Heart left ventricle (tissue), 16 donors: ENCODE results near the gene CARD10. TPM values are rescaled to one million over a fixed set of nuclear protein-coding genes. Genes with fewer than 3 reads are reported as not detected.
"Not testable (repeated sequence)": the region's sequence is repeated elsewhere in the genome, so short reads cannot be mapped to it uniquely, and the experiment has no call there.

Experiments used
- ATAC-seq, 4 donors: fragments of 200-7000 bp; cut with Tn5 transposase; one replicate each; pipeline ENCODE4 v1.9.1; 2020 to 2022; ENCODE audit warnings: moderate library complexity in 4 of 4, mild to moderate bottlenecking in 3 of 4, moderate number of reproducible peaks in 1 of 4
- DNase-seq, 5 donors: peaks; one replicate each; pipeline ENCODE4 v3.0.0-alpha.2; 2020
- H3K27ac ChIP-seq, 12 donors: fragments of 200-600 bp; sonication (generic) in 4 of 12; one replicate each; pipeline versions ENCODE4 v1.5.0 to v1.8.0; 2016 to 2022; ENCODE audit warnings: mild to moderate bottlenecking in 2 of 12
- H3K27me3 ChIP-seq, 9 donors: fragments of 200-600 bp; sonication (generic) in 2 of 9; one replicate each; pipeline versions ENCODE4 v1.5.1 to v1.8.0; 2016 to 2022; ENCODE audit warnings: mild to moderate bottlenecking in 3 of 9
- H3K36me3 ChIP-seq, 9 donors: fragments of 200-600 bp; sonication (generic) in 2 of 9; one replicate each; pipeline versions ENCODE4 v1.5.0 to v1.8.0; 2018 to 2022; ENCODE audit warnings: mild to moderate bottlenecking in 2 of 9
- H3K4me1 ChIP-seq, 12 donors: fragments of 200-600 bp; sonication (generic) in 4 of 12; one replicate each; pipeline versions ENCODE4 v1.5.0 to v1.8.0; 2016 to 2022; ENCODE audit warnings: mild to moderate bottlenecking in 3 of 12
- H3K4me3 ChIP-seq, 12 donors: fragments of 200-600 bp; sonication (generic) in 4 of 12; one replicate each; pipeline versions ENCODE4 v1.5.0 to v1.8.0; 2017 to 2022; ENCODE audit warnings: mild to moderate bottlenecking in 9 of 12, moderate library complexity in 4 of 12
- H3K9me3 ChIP-seq, 12 donors: fragments of 200-600 bp; sonication (generic) in 4 of 12; one replicate each; pipeline versions ENCODE4 v1.5.0 to v1.8.0; 2016 to 2022; ENCODE audit warnings: mild to moderate bottlenecking in 1 of 12
- POLR2A ChIP-seq, 2 donors: fragments of 450-650 bp; IDR thresholded peaks; one replicate each; pipeline ENCODE4 v1.6.1; 2017; ENCODE audit warnings: antibody characterized with exemption in 2 of 2, mild to moderate bottlenecking in 2 of 2, moderate library complexity in 2 of 2
- WGBS, 4 donors: extraction: QIAGEN DNeasy Blood & Tissue Kit in 2 of 4; methylation state at CpG; one replicate each; pipeline versions ENCODE4 v1.1.5 to v1.1.7; 2013 to 2018; 5-methylcytosine and 5-hydroxymethylcytosine counted together
- intact Hi-C, 10 donors: fragments of 100-400 bp; cut with DNase I; formaldehyde crosslinking; loops; one replicate each; pipeline versions ENCODE4 v1.11.1 to v1.14.2; 2022
- polyA plus RNA-seq, 2 donors: library from polyadenylated mRNA; stranded (reverse); fragments of 200-250 nt; gene quantifications; one replicate each; pipeline ENCODE4 v1.2.3, GENCODE V29; 2013
- total RNA-seq, 9 donors: library from RNA; depleted of rRNA in 2 of 9; stranded (reverse); fragments of >200 nt in 2 of 9; fragmentation: NEBNext Ultra II Directional in 3 of 9; extraction: Animal tissue kit (Norgen Biotek cat#: 25700) in 3 of 9; gene quantifications; one replicate each; pipeline versions ENCODE4 v1.1.0 to v1.2.4, GENCODE V29; 2016 to 2023
- TF ChIP-seq, protein P1 (sequence below), 12 donors: fragments of 200-600 bp; sonication (generic) in 4 of 12; IDR thresholded peaks; one replicate each; pipeline versions ENCODE4 v1.5.0 to v1.8.0; 2018 to 2022; ENCODE audit warnings: antibody characterized with exemption in 12 of 12, mild to moderate bottlenecking in 5 of 12
- donor health status: ischemic (EF 13 %, LVEDD 7.1; RV severe dilation, severe dysfunction).
- donor health status: healthy with polysubstance abuse.
- donor health status: DM: no; HTN: yes; CAD: no.
- donor health status: DM: no; HTN: no; CAD: no.
- donor health status: ischemic (EF 25% LVEDD 6.9; RV normal size, moderate dysfunction).
- donor health status: ischemic (EF 25% LVEDD 5.7; RV mildly dilated, moderate dysfunction).
- donor health status: healthy.
- donor health status: DM: yes; HTN: yes; CAD: no.
- donor health status: ischemic (EF 35%, LVEDD 5.7; RV mildly dilated, moderate dysfunction).
- donor health status: nonischemic (EF 11% LVEDD 7.7; RV severe dilation, severe dysfunction).
- donor health status: DM: yes; HTN: yes; CAD: no.
- donor health status: PGD.
- donor health status: ischemic (EF 29% LVEDD 5.4; RV normal size, mild dysfunction).
- donor health status: nonischemic (EF 23%, LVEDD 6.1; RV moderate dilation, normal function).

The CARD10 gene
- total and polyA plus RNA-seq, 11 donors = 5.2 to 13.9 (median 8.1) TPM

DNA sequence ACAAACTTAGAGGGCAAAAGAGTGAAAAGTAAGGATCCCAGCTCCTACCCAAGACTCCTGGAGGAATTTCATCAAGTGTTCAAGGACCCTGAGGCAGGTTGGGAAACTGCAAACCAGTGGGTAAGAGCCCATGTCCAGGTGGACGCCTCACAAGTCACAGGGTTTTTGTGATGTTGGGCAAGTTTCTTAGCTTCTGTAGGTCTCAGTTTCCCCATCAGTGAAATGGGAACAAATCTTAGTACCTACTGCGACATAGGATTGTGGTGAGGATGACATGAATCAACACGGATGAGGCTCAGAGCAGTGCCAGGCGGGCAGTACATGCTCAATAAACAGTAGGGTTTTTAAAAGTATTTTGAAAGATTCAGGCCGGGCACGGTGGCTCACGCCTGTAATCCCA is 23.7 kb upstream of the CARD10 start:
- Histone ChIP-seq H3K4me3 (no peak overlapping the region), H3K27ac (no peak overlapping the region), H3K36me3 (no peaks in the 10 kb centered on the region), H3K27me3 (no peaks in the 10 kb centered on the region), H3K9me3 (no peaks in the 10 kb centered on the region), H3K4me1 (peaks cover 3 to 50% (median 32%) of the 10 kb centered on the region in 12 donors)
- DNase-seq (no peak), ATAC-seq (no peak)
- 89 to 95% (median 93%) methylated on average over 7 of the region's 7 CpGs for WGBS, 4 donors
- intact Hi-C loops = no loop called here
- TF ChIP-seq, protein P1, sequence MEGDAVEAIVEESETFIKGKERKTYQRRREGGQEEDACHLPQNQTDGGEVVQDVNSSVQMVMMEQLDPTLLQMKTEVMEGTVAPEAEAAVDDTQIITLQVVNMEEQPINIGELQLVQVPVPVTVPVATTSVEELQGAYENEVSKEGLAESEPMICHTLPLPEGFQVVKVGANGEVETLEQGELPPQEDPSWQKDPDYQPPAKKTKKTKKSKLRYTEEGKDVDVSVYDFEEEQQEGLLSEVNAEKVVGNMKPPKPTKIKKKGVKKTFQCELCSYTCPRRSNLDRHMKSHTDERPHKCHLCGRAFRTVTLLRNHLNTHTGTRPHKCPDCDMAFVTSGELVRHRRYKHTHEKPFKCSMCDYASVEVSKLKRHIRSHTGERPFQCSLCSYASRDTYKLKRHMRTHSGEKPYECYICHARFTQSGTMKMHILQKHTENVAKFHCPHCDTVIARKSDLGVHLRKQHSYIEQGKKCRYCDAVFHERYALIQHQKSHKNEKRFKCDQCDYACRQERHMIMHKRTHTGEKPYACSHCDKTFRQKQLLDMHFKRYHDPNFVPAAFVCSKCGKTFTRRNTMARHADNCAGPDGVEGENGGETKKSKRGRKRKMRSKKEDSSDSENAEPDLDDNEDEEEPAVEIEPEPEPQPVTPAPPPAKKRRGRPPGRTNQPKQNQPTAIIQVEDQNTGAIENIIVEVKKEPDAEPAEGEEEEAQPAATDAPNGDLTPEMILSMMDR (IDR thresholded peaks at IDR 0.05) = no peak
- TF ChIP-seq POLR2A (IDR thresholded peaks at IDR 0.05) = no peak

DNA sequence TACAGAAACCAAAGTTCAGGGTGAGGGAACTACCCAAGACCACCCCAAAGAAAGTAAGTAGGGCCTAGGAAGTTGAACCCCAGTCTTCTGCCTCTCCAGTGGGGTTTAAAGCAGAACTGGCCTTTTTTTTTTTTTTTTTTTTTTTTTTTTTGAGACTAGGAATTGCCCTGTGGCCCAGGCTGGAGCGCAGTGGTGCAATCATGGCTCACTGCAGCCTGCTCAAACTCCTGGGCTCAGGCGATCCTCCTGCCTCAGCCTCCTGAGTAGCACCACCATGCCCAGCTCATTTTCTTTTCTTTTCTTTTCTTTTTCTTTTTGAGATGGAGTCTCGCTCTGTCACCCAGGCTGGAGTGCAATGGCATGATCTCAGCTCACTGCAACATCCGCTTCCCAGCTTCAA is 23.2 kb upstream of the CARD10 start:
- DNase-seq, H3K27ac ChIP-seq, H3K4me3 ChIP-seq, H3K9me3 ChIP-seq, ATAC-seq, H3K27me3 ChIP-seq, H3K36me3 ChIP-seq, intact Hi-C loops: not testable (repeated sequence)
- 92 to 97% (median 95%) methylated on average over 4 of the region's 4 CpGs for WGBS, 4 donors
- H3K4me1 ChIP-seq = peaks cover under 1 to 48% (median 28%) of the 10 kb centered on the region in 12 donors

DNA sequence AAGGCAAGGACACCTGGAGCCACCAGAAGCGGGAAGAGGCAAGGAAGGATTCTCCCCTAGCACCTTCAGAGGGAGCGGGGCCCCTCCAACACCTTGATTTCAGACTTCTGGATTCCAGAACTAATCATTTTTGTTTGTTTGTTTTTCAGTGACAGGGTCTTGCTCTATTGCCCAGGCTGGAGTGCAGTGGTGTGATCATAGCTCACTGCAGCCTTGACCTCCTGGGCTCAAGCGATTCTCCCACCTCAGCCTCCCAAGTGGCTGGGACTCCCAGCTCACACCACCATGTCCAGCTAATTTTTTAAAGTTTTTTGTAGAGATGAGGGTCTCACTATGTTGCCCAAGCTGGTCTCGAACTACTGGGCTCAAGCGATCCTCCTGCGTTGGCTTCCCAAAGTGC is 20.6 kb upstream of the CARD10 start:
- not testable (repeated sequence) for ATAC-seq, H3K27me3 ChIP-seq, H3K9me3 ChIP-seq, H3K36me3 ChIP-seq, H3K4me3 ChIP-seq, DNase-seq, H3K27ac ChIP-seq
- intact Hi-C loops = loop anchor here (1.0 to 5.0 kb wide), 5 partner anchors 29 to 55 kb away; no protein-coding TSS in a partner anchor
- WGBS, 4 donors = 90 to 95% (median 92%) methylated on average over 6 of the region's 6 CpGs
- peaks cover 0 to 22% (median 5%) of the 10 kb centered on the region in 12 donors for H3K4me1 ChIP-seq

DNA sequence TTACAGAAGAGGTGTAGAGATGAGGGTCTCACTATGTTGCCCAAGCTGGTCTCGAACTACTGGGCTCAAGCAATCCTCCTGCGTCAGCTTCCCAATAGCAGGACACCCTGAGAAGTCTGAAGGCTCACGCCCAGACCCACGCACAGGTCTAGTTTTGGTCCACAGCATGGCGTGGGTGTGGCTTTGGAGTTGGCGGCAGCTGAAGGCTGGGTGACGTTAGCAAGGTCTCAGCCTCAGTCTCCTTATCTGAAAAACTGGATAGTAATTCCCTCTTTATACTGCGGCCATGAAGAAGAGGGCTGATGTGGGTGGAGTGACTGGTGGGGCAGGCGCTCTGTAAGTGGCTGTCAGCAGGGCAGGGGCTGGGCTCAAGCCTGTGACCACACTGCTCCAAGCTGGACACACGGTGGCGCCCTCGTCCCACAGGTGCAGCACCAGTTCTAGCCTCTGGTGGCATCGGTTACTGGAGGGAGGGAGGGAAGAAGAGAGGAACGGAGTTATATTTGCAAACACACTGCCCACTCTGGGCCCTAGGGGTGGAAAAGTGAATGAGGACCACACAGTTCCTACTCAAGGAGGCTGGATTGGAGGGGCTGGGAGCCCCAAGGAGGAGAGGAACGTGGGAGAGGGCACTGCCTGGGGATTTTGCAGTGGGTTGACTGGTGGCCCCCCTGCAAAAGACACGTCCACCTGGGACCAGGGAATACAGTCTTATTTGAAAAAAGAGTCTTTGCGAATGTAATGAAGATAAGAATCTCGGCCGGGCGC is 19.6 kb upstream of the CARD10 start:
- Histone ChIP-seq H3K36me3 (no peaks in the 10 kb centered on the region), H3K9me3 (no peaks in the 10 kb centered on the region), H3K4me1 (peaks cover 0 to 28% (median 4%) of the 10 kb centered on the region in 12 donors), H3K27ac (peak overlapping the region in 3 of 12 donors; percentile 10 to 48 (median 47)), H3K27me3 (no peaks in the 10 kb centered on the region), H3K4me3 (peak overlapping the region in 1 of 12 donors; percentile 15)
- ATAC-seq = peak; percentile 97 to 100 (median 99)
- DNase-seq = peak; percentile 93 to 96 (median 95)
- intact Hi-C loops = loop anchor here in 8 of 10 donors (1.0 to 5.0 kb wide), 5 partner anchors 29 to 56 kb away; no protein-coding TSS in a partner anchor
- TF ChIP-seq, protein P1 (IDR thresholded peaks at IDR 0.05) = peak; percentile 91 to 98 (median 94)
- no peak for TF ChIP-seq POLR2A (IDR thresholded peaks at IDR 0.05)
- WGBS, 4 donors = 25 to 28% (median 26%) methylated on average over 19 to 20 of the region's 20 CpGs

DNA sequence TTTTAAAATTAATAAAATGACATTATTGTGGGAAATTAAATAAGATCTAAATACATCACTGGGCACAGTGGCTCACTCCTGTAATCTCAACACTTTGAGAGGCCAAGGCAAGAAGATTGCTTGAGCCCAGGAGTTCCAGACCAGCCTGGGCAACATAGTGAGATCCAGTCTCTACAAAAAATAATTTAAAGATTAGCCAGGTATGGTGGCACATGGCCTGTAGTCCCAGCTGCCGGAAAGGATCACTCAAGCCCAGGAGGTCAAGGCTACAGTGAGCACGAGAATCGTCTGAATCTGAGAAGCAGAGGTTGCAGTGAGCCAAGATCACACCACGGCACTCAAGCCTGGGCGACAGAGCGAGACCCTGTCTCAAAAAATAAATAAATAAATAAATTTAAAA is 15.9 kb upstream of the CARD10 start:
- H3K27ac ChIP-seq = no peak overlapping the region
- H3K4me1 ChIP-seq = peaks cover 0 to 23% (median 4%) of the 10 kb centered on the region in 12 donors
- H3K36me3 ChIP-seq = no peaks in the 10 kb centered on the region
- H3K27me3 ChIP-seq = no peaks in the 10 kb centered on the region
- H3K9me3 ChIP-seq = no peaks in the 10 kb centered on the region
- ATAC-seq (no peak), DNase-seq (no peak)
- H3K4me3 ChIP-seq = no peak overlapping the region
- WGBS, 4 donors = 93 to 96% (median 95%) methylated on average over 6 of the region's 6 CpGs
- TF ChIP-seq POLR2A (IDR thresholded peaks at IDR 0.05) = no peak
- TF ChIP-seq, protein P1 (IDR thresholded peaks at IDR 0.05) = no peak
- intact Hi-C loops = loop anchor here in 4 of 10 donors (5.0 kb wide), 1 partner anchor 37 kb away; no protein-coding TSS in a partner anchor
